Activated CD4-positive, alpha-beta T cell treated with anti-CD3 and anti-CD28 coated beads, Interleukin-2, amount 50 U/mL, for 48 hours (primary cell): ENCODE measurements around the gene APBB1.
A peak's percentile ranks its signal among the peaks of the same experiment; 100 is the strongest.

Experiments used
- DNase-seq, 2 experiments: peaks; one replicate each; pipeline ENCODE4 v3.0.0-alpha.2; 2020

Gene APBB1

GRCh38 chr11:6419009-6419631, at the start of gene APBB1:
Gene APBB1, minus strand, starts transcription at chr11:6419094. Its CDS starts 7,747 bp downstream, at chr11:6411347.
- peak; percentile 71 to 75 for DNase-seq

- DNase-seq: no peak
These were observed 40.2 kb upstream of the APBB1 start for GRCh38 chr11:6459099-6459450.

DNA sequence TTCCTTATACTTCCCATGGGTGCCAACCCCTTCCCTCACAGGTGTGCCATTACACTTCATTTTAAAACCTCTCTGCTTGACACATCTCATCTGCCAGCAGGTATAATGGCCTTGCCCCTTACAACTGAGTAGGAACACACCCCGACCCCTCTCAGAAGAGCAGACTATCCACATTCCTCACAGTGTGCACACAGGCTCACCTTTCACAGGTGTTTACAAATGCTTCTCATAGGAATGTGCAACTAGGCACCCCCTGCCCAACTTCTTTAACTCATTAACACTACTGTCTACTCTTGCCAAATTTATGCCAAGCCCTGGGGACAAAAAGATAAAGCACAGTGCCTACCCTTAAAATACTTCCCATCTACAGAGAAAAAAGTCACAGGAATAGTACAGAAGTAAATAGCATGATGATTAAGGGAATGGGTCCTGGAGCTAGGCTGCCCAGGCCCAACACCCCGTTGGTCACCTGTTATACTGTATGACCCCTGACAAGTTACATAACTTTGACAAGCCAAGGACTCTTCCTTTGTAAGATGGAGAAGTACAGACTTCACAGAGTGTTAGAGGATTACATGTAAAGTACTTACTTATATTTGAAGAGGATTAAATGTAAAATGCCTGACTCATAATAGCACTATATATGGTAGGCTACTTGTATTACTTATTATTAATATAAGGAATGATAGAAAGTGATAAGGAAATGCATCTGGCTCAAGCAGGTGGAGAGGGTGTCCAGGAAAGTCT, 39.6 kb upstream of the APBB1 start:
- DNase-seq: no peak

DNA sequence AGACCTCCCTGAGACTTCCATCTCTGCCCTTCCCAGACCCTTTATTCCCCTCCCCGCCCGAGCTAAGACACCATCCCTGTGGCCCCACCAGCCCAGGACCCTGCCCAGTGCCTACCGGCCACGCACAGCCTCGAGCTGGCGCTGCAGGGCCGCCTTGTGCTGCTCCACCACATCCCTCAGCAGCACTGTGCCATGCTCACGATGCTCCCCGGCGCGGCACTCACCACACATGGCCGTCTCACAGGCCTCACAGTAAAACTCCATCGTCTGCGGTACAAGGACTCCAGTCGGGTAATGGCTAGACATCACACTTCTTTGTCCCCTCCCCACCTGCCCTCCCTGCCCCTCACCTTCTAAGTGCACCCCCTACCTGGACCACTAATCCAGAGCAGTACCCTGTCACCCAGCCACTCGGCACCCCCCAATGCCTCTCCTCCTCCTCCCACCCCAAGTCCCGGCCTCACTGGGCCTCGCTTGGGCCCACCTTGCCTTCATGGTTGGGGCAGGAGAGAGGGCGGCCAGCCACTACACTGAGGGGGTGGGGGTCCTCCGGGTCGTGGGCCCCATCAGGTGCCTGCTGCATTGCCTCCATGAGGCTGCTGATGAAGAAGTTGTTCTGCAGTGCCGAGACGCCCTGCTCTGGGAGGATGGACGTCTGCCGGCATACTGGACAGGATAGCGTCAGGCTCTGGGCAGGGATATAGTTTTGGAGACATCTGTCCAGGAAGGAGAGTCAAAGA, 38.9 kb upstream of the APBB1 start:
- DNase-seq: no peak

- DNase-seq: no peak
These were observed 37.6 kb upstream of the APBB1 start for GRCh38 chr11:6456361-6457073.

GRCh38 chr11:6455070-6455469, 36.2 kb upstream of the APBB1 start:
- DNase-seq: no peak

DNA sequence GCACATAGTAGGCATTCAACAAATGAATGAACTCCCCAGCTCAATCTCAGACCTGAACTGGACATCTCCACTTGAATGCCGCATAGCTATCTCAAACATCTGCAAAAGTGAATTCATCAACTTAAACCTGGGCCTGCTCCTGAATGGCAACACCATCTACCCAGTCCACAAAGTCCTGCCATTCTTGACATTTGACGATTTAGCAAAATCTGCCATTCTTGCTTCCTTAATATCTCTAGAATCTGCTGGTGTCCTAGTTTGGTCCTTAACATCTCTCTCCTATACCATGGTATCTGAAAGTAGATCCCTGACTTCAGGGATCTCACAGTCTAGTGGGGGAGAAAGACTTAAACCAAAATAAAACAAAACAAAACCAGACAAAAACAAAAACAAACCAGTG, 34.3 kb upstream of the APBB1 start:
- DNase-seq: no peak

GRCh38 chr11:6452219-6452618, 33.3 kb upstream of the APBB1 start:
- no peak for DNase-seq

GRCh38 chr11:6448574-6448973, 29.7 kb upstream of the APBB1 start:
- DNase-seq: no peak

DNA sequence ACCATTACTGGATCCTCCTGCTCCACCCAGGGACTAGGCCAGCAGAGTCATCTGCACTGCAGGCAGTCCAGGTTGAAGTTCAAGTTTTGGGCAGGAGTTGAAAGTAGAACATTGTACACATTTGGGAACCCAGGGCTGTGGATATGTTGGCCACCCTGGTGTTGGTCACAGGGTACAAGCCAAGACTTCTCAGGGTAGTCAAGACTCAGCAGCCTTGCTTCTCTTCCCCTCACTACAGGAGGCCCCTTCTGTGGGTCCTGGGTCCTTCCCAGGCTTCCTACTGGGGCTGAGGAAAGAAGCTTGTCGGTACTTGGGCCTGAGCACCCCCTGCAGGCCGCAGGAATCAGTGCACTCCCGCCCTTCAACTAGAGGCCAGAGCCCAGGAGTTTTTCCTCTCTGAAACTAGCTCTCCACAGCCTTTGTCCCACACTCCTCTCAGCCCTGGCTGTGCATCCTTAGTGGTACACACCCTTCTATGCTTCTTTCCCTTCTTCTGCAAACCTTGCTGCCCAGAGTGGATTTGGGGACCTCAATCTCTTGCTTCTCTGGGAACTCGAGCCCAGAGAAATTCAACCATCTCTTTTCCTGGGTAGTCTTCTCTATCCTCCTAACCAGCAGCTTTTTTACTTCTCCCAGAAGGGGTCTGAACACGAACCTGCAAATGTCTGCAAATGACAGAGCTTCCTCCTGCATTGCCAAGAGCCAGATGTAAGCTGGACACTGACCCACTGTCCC, 24.5 kb upstream of the APBB1 start:
- peak; percentile 51 to 68 for DNase-seq

DNA sequence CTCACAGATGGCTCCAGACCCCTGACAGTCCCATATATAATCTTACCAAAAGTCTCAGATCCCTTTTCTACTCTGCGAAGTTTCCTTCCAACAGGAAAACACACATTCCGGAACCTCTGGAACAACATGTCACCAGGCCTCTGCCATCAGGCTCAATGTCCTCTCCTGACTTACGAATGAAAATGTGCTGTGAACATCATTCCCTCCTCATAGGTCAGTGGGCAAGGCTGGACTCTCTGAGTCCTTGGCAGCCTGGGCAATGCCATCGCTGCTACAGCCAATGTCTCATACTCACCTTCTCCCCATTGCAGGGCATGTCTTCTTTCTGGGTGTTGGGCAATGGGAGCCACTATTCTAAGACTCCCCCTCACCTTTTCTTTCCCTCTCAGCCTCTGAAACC, 23.5 kb upstream of the APBB1 start:
- no peak for DNase-seq

DNA sequence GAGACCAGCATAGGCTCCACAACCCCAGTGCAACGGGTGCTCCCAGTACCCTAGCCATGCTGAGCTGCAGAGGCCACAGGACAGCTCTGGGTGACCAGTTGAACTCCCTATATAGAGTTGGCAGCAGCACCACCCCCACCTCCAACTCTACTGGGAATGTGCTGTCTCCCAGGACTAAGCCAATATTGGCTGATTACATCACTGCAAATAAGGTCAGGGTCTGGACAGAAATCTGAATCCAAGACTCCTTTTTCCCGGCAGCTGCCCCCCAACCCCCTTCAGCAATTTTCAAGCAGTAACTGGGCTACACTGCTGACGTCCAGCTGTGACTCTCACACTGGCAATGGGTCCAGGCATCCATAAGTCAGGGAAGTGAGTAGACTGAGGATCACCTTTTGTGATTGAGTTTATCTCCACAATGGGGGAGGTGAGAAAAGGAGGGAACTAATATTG, 22.0 kb upstream of the APBB1 start, which contains the start of gene HPX:
Gene HPX (minus strand): TSS at position 82 of the 453 bp plus-strand sequence. CDS start 24 bp downstream, at position 58.
- DNase-seq: no peak

DNA sequence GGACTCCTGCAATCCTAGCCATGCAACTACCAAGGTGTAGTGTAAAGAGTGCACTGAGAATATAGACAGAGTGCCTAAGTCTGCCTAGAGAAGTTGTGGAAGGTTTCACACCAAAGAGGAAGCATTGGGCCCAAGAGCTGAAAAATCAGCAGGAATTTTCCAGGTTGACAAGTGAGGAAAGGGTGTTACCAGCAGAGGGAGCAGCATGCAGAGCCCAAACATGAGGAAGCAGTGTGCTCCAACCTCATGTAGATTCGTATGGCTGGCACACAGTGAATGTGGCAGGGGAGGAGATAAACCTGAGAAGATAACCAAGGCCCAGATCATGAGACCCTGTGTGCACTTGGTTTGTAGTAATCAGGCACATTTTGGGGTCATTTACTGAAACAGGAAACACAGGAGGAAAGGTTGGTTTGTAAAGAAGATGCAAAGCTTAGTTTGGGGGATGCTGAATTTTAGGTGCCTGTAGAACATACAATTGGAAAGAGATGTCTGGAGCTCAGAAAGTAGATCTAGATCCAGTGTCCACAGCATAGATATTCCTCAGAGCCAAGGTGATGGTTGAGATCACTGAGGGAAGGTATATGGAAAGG, 20.2 kb upstream of the APBB1 start:
- DNase-seq: peak; percentile 43 to 52

- DNase-seq: no peak
These were observed 19.1 kb upstream of the APBB1 start for GRCh38 chr11:6437993-6438392.

DNA sequence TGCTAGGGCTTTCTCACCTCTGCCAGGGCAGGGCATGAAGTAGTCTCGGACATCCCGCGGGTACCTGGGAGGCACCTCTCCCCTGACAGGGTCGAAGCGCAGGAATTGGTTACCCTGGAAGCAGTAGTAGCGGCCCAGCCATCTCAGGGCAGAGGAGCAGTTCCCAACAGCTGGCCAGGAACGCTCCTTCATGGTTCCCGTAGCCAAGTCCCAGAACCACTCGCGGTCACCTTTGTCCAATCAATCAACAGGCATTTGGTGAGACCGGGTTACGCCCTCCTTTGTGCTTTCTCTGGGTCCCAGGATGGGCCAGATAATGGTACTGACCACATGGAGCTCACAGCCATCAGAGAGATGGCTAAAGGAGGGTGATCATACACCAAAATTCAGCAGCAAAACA, 18.5 kb upstream of the APBB1 start:
- DNase-seq: no peak

DNA sequence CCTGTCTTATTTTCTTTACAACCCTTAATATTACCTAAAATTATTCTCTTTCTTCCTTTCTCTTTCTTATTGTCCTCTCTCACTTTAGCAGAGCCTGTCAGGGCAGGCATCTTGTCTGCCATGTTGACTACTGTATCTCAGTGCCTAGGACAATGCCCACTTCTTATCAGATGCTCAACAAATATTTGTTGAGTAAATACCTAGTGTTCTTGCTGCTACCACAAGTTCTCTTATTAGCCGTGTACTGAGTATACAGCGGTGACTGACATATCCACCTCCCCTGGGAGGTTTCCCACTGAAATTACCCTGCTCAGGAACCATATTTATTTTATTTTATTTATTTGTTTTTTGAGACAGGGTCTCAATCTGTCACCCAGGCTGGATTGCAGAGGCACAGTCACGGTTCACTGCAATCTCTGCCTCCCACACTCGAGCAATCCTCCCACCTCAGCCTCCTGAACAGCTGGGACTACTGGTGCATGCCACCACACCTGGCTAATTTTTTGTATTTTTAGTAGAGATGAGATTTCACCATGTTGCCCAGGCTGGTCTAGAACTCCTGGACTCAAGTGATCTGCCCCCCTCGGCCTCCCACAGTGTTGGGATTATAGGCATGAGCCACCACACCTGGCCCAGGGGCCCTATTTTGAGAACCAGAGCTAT, 15.2 kb upstream of the APBB1 start:
- no peak for DNase-seq

DNA sequence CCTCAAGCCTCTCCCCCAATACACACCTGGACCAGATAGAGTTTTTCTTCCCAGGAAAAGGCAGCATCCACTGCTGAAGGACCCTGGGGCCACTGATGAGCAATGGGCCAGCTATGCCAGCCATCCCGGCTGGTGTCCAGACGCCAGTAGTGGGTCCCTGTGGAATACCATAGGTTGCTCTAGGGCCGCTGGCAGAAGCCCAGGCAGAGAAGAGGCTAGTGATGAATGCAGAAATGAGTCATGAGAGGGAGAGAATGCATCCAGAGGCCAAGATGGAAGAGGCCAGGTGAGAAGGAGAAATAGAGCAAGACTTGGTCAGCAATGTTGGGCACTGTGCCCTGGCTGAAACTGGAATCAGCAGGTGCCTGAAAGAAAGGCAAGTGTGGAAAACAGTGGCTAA, 13.0 kb upstream of the APBB1 start:
- no peak for DNase-seq

DNA sequence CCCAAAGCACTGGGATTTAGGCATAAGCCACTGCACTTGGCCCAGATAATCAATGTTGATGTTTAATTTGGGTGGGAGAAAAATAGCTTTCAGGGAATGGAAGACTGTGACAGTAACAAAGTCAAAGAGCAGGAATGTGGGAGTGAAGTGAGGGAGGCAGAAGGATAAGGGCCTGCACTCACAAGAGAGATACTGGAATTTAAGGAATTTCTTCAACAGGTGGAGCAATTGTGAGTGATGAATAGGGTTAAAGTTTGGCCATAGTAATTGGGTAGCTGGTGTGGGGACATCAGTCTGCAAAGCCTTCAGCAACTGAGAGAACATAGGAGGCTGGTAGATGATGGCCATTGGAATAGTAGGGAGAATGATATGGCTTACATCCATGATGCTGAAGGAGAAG, 8.6 kb upstream of the APBB1 start:
- DNase-seq: no peak

- no peak for DNase-seq
These were observed 1.8 kb upstream of the APBB1 start for GRCh38 chr11:6420677-6421076.

DNA sequence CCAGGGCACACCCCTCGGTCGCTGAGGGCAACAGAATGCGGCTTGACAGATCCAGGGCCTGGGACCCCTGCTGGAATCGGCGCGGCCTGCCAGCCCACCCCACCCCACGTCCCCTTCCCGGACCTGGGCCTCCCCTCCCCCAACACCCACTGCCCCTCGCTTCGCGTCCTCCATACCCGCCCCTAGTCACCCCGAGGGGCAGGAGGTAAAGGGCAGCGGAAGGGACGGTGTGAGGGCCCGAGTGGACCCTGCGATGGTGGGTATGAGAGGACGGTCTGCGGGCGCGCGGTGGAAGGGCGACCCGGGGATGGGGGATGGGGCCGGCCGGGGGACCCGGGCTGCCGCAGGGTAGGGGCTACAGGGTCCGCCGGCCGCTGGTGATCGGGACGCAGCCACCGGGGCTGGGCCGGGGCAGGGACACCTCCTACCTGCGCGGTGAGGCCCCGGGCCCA, 311 bp downstream of the APBB1 start:
- DNase-seq: peak; percentile 23 to 29

DNA sequence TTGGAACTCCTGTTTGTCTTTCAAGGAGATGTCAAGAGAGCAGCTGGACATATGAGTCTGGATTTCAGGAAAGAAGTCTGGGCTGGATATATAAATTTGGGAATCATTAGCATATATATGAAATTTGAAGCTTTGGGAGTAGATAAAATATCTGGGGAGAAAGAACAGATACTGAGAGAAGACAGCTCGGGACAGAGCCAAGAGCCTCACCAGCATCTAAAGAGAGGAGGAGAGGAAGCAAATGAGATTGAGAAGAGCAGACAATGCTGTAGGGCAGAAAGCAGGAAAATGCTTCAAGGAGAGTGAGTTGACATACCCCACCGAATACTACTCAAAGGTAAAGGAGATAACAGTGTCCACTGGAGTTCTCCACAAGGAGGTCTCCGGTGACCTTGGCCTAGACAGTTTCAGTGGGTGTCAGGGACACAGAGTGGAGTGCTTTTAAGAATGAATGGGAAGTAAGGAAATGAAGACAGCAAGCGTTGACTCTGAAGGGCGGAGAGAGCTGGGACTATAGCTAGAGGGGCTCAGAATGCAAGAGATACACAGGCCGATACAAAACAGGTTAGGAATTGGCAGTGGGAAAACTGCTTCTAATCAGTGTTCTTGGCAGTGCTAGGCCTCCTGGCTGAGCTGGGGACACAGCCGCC, 862 bp downstream of the APBB1 start:
- DNase-seq: no peak
